Uterus (tissue), 4 donors: ENCODE data around the gene DENND2C. TPM values are rescaled to one million over a fixed set of nuclear protein-coding genes. Genes with fewer than 3 reads are reported as not detected.

Experiments
- DNase-seq, 2 donors: peaks; one replicate each; pipeline ENCODE4 v3.0.0-alpha.2; 2019 to 2020
- H3K27ac ChIP-seq, 2 donors: fragments of 200-600 bp; sonication (generic); 1 replicate in 1 of 2; 2 replicates in 1 of 2; pipeline ENCODE4 v1.5.1; 2016 to 2018
- H3K27me3 ChIP-seq, 2 donors: fragments of 200-600 bp; sonication (generic); one replicate each; pipeline ENCODE4 v1.5.1; 2018 to 2019; ENCODE audit warnings: control low read depth in 1 of 2
- H3K36me3 ChIP-seq, 2 donors: fragments of 200-600 bp; sonication (generic); one replicate each; pipeline ENCODE4 v1.5.1; 2019; ENCODE audit warnings: control low read depth in 1 of 2
- H3K4me1 ChIP-seq, 2 donors: fragments of 200-600 bp; sonication (generic); one replicate each; pipeline ENCODE4 v1.5.1; 2018 to 2019; ENCODE audit warnings: control low read depth in 1 of 2
- H3K4me3 ChIP-seq, 2 donors: fragments of 200-600 bp; sonication (generic); 1 replicate in 1 of 2; 2 replicates in 1 of 2; pipeline ENCODE4 v1.5.1; 2018 to 2019; ENCODE audit warnings: mild to moderate bottlenecking in 1 of 2
- H3K9me3 ChIP-seq, 2 donors: fragments of 200-600 bp; sonication (generic); one replicate each; pipeline ENCODE4 v1.5.1; 2019; ENCODE audit warnings: control low read depth in 1 of 2
- CTCF ChIP-seq, 4 experiments: fragments of 200-600 bp in 2 of 4; fragments of 450-650 bp in 2 of 4; sonication (generic) in 2 of 4; IDR thresholded peaks; one replicate each; pipeline ENCODE4 v1.5.1; 2016 to 2019; ENCODE audit warnings: antibody characterized with exemption in 4 of 4, mild to moderate bottlenecking in 2 of 4, moderate library complexity in 1 of 4
- POLR2A ChIP-seq, 2 donors: fragments of 450-650 bp; IDR thresholded peaks; one replicate each; pipeline ENCODE4 v1.6.1; 2016; ENCODE audit warnings: antibody characterized with exemption in 2 of 2, mild to moderate bottlenecking in 1 of 2, moderate library complexity in 1 of 2
- intact Hi-C: fragments of 100-400 bp; cut with DNase I; formaldehyde crosslinking; loops from one replicate; pipeline ENCODE4 v1.15.1; 2023; ENCODE audit warnings: low total_unique reads
- total RNA-seq, 4 donors: library from RNA; depleted of rRNA in 3 of 4; stranded (reverse); fragments of >200 nt in 3 of 4; gene quantifications; one replicate each; pipeline versions ENCODE4 v1.1.0 to v1.2.4, GENCODE V29; 2014 to 2023
- donor health status: DM: yes; HTN: yes; CAD: no.

The DENND2C gene
- total RNA-seq, 4 donors from 2014 or later = 1.8 to 7.9 (median 4.4) TPM

GRCh38 chr1:114561333-114561732, 108.5 kb downstream of the DENND2C start:
- intact Hi-C loops = no loop called here
- H3K27me3 ChIP-seq = no peaks in the 10 kb centered on the region
- no peak for TF ChIP-seq CTCF (IDR thresholded peaks at IDR 0.05)
- no peak for TF ChIP-seq POLR2A (IDR thresholded peaks at IDR 0.05)
- no peaks in the 10 kb centered on the region for H3K36me3 ChIP-seq
- DNase-seq = no peak
- no peak overlapping the region for H3K27ac ChIP-seq
- no peaks in the 10 kb centered on the region for H3K9me3 ChIP-seq
- no peaks in the 10 kb centered on the region for H3K4me1 ChIP-seq
- H3K4me3 ChIP-seq = no peak overlapping the region

GRCh38 chr1:114559356-114559755, 110.5 kb downstream of the DENND2C start:
- no peak for DNase-seq
- H3K36me3 ChIP-seq = no peaks in the 10 kb centered on the region
- H3K4me3 ChIP-seq = no peak overlapping the region
- no peaks in the 10 kb centered on the region for H3K4me1 ChIP-seq
- H3K9me3 ChIP-seq = no peaks in the 10 kb centered on the region
- no peak for TF ChIP-seq POLR2A (IDR thresholded peaks at IDR 0.05)
- no peak for TF ChIP-seq CTCF (IDR thresholded peaks at IDR 0.05)
- H3K27ac ChIP-seq = no peak overlapping the region
- intact Hi-C loops = no loop called here
- no peaks in the 10 kb centered on the region for H3K27me3 ChIP-seq

GRCh38 chr1:114558544-114558943, 111.3 kb downstream of the DENND2C start:
- intact Hi-C loops = no loop called here
- no peaks in the 10 kb centered on the region for H3K36me3 ChIP-seq
- no peaks in the 10 kb centered on the region for H3K4me1 ChIP-seq
- no peaks in the 10 kb centered on the region for H3K9me3 ChIP-seq
- no peak for DNase-seq
- TF ChIP-seq POLR2A (IDR thresholded peaks at IDR 0.05) (no peak), CTCF (IDR thresholded peaks at IDR 0.05) (no peak)
- H3K27ac ChIP-seq = no peak overlapping the region
- H3K27me3 ChIP-seq = no peaks in the 10 kb centered on the region
- H3K4me3 ChIP-seq = no peak overlapping the region

- no peak for DNase-seq
- no peak overlapping the region for H3K27ac ChIP-seq
- no peak overlapping the region for H3K4me3 ChIP-seq
- no peaks in the 10 kb centered on the region for H3K27me3 ChIP-seq
- no peaks in the 10 kb centered on the region for H3K4me1 ChIP-seq
- intact Hi-C loops = no loop called here
- no peaks in the 10 kb centered on the region for H3K9me3 ChIP-seq
- no peaks in the 10 kb centered on the region for H3K36me3 ChIP-seq
- TF ChIP-seq POLR2A (IDR thresholded peaks at IDR 0.05) (no peak), CTCF (IDR thresholded peaks at IDR 0.05) (no peak)
Measured at GRCh38 chr1:114554577-114554976, 115.3 kb downstream of the DENND2C start.

- Histone ChIP-seq H3K4me3 (no peak overlapping the region), H3K27me3 (no peaks in the 10 kb centered on the region), H3K4me1 (no peaks in the 10 kb centered on the region), H3K9me3 (no peaks in the 10 kb centered on the region), H3K27ac (no peak overlapping the region), H3K36me3 (no peaks in the 10 kb centered on the region)
- no peak for TF ChIP-seq POLR2A (IDR thresholded peaks at IDR 0.05)
- TF ChIP-seq CTCF (IDR thresholded peaks at IDR 0.05) = no peak
- intact Hi-C loops = no loop called here
- DNase-seq = no peak
Measured at GRCh38 chr1:114552106-114552639, 117.7 kb downstream of the DENND2C start.
